Liver (tissue), 9 donors: ENCODE results near the gene PCDHGA3. TPM values are rescaled to one million over a fixed set of nuclear protein-coding genes. Genes with fewer than 3 reads are reported as not detected.

Experiments used
- DNase-seq: peaks from one replicate; pipeline ENCODE4 v3.0.0-alpha.2; 2017; ENCODE audit warnings: low spot score
- H3K27ac ChIP-seq, 2 donors: one replicate each; pipeline ENCODE4 v1.7.0; 2013; ENCODE audit warnings: inconsistent platforms in 2 of 2, low read length in 2 of 2, control low read depth in 1 of 2, low read depth in 1 of 2, mild to moderate bottlenecking in 1 of 2
- H3K27me3 ChIP-seq, 4 donors: one replicate each; pipeline versions ENCODE4 v1.6.1 to v1.7.0; 2013; ENCODE audit warnings: low read length in 3 of 4, inconsistent platforms in 1 of 4, mild to moderate bottlenecking in 1 of 4, moderate library complexity in 1 of 4; ENCODE audit not compliant: control insufficient read depth in 4 of 4, insufficient read depth in 4 of 4
- H3K36me3 ChIP-seq, 4 donors: one replicate each; pipeline versions ENCODE4 v1.6.1 to v1.7.0; 2013; ENCODE audit warnings: low read length in 3 of 4, mild to moderate bottlenecking in 3 of 4, low read depth in 1 of 4, moderate library complexity in 1 of 4; ENCODE audit not compliant: control insufficient read depth in 4 of 4, insufficient read depth in 3 of 4
- H3K4me1 ChIP-seq, 4 donors: one replicate each; pipeline versions ENCODE4 v1.6.1 to v1.7.0; 2013; ENCODE audit warnings: low read length in 3 of 4, mild to moderate bottlenecking in 3 of 4, moderate library complexity in 1 of 4; ENCODE audit not compliant: control insufficient read depth in 4 of 4, insufficient read depth in 4 of 4
- H3K4me3 ChIP-seq, 3 donors: one replicate each; pipeline versions ENCODE4 v1.6.1 to v1.7.0; 2013; ENCODE audit warnings: low read length in 3 of 3, control low read depth in 1 of 3, low read depth in 1 of 3, mild to moderate bottlenecking in 1 of 3
- H3K9ac ChIP-seq, 2 donors: one replicate each; pipeline ENCODE4 v1.7.0; 2013; ENCODE audit warnings: low read length in 2 of 2, mild to moderate bottlenecking in 2 of 2, moderate library complexity in 2 of 2, control low read depth in 1 of 2, low read depth in 1 of 2
- H3K9me3 ChIP-seq, 4 donors: one replicate each; pipeline versions ENCODE4 v1.6.1 to v1.7.0; 2013; ENCODE audit warnings: low read length in 3 of 4; ENCODE audit not compliant: control insufficient read depth in 4 of 4
- ATF3 ChIP-seq: IDR thresholded peaks from 2 replicates; pipeline ENCODE4 v1.6.1; 2016; ENCODE audit warnings: antibody characterized with exemption
- CTCF ChIP-seq: fragments of 150-350 bp; IDR thresholded peaks from 2 replicates; pipeline ENCODE4 v1.5.1; 2017; ENCODE audit warnings: improper control_type of control experiment, low read depth, low read length; ENCODE audit not compliant: missing input control
- HNF4A ChIP-seq, 2 donors: conservative IDR thresholded peaks; 2 replicates each; pipeline ENCODE4 v1.6.1; 2016; ENCODE audit warnings: antibody characterized with exemption in 2 of 2, mild to moderate bottlenecking in 2 of 2
- HNF4G ChIP-seq: IDR thresholded peaks from 2 replicates; pipeline ENCODE4 v1.6.1; 2016; ENCODE audit warnings: antibody characterized with exemption
- JUND ChIP-seq, 2 donors: IDR thresholded peaks; 2 replicates each; pipeline ENCODE4 v1.6.1; 2016; ENCODE audit warnings: antibody characterized with exemption in 2 of 2
- RAD21 ChIP-seq, 2 donors: IDR thresholded peaks; 2 replicates each; pipeline ENCODE4 v1.6.1; 2016; ENCODE audit warnings: antibody characterized with exemption in 2 of 2, mild to moderate bottlenecking in 2 of 2
- REST ChIP-seq: IDR thresholded peaks from 2 replicates; pipeline ENCODE4 v1.6.1; 2016; ENCODE audit warnings: antibody characterized with exemption, mild to moderate bottlenecking
- RXRA ChIP-seq, 2 donors: IDR thresholded peaks; 2 replicates each; pipeline ENCODE4 v1.6.1; 2017 to 2018; ENCODE audit warnings: antibody characterized with exemption in 2 of 2, mild to moderate bottlenecking in 1 of 2
- SP1 ChIP-seq: IDR thresholded peaks from 2 replicates; pipeline ENCODE4 v1.6.1; 2018; ENCODE audit warnings: antibody characterized with exemption, mild to moderate bottlenecking
- TAF1 ChIP-seq: conservative IDR thresholded peaks from 2 replicates; pipeline ENCODE4 v1.6.1; 2016; ENCODE audit warnings: antibody characterized with exemption, mild to moderate bottlenecking
- YY1 ChIP-seq: IDR thresholded peaks from 2 replicates; pipeline ENCODE4 v1.6.1; 2016; ENCODE audit warnings: antibody characterized with exemption, mild to moderate bottlenecking
- ZBTB33 ChIP-seq: IDR thresholded peaks from 2 replicates; pipeline ENCODE4 v1.6.1; 2016; ENCODE audit warnings: antibody characterized with exemption
- WGBS: extraction: QIAGEN DNeasy Blood & Tissue Kit; methylation state at CpG from one replicate; pipeline ENCODE4 v1.1.7; 2013; 5-methylcytosine and 5-hydroxymethylcytosine counted together
- polyA plus RNA-seq, 2 donors: library from polyadenylated mRNA; stranded (reverse) in 1 of 2; unstranded in 1 of 2; fragments of 200-250 nt in 1 of 2; fragments of >200 nt in 1 of 2; fragmentation: Nextera tagmentation in 1 of 2; extraction: Ambion mirVana in 1 of 2; gene quantifications; one replicate each; pipeline versions ENCODE4 v1.2.1 to v1.2.3, GENCODE V29; 2013 to 2015
- total RNA-seq, 2 donors: library from RNA; depleted of rRNA; stranded (reverse); fragments of >200 nt; gene quantifications; one replicate each; pipeline ENCODE4 v1.2.3, GENCODE V29; 2014
- donor health status: healthy.
- donor health status: healthy.
- donor health status: healthy.
- donor health status: healthy.
- donor health status: healthy.

The PCDHGA3 gene
- total and polyA plus RNA-seq, 4 donors = 0.09 to 0.59 (median 0.29) TPM

- DNase-seq = no peak
- H3K36me3 ChIP-seq = no peaks in the 10 kb centered on the region
- H3K4me1 ChIP-seq = no peaks in the 10 kb centered on the region
- TF ChIP-seq RAD21 (IDR thresholded peaks at IDR 0.05) (peak in 1 of 2 donors; percentile 17), HNF4A (conservative IDR thresholded peaks at IDR 0.05) (no peak), JUND (IDR thresholded peaks at IDR 0.05) (no peak), RXRA (IDR thresholded peaks at IDR 0.05) (no peak), REST (no peak), TAF1 (no peak), ZBTB33 (no peak)
- H3K4me3 ChIP-seq = peak within 1 kb of the TSS; percentile 19 to 42 (median 37)
- WGBS = 16% methylated on average over 24 of the region's 24 CpGs
- no peak within 1 kb of the TSS for H3K9ac ChIP-seq
- peaks cover 38 to 85% (median 61%) of the 10 kb centered on the region in 4 donors for H3K9me3 ChIP-seq
- H3K27ac ChIP-seq = no peak within 1 kb of the TSS
- H3K27me3 ChIP-seq = peaks cover 0 to 1% (median 0%) of the 10 kb centered on the region in 4 donors
Measured at GRCh38 chr5:141359790-141360426, 16.3 kb downstream of the PCDHGA3 start, which contains the start of gene PCDHGB2. Gene PCDHGB2 (plus strand): TSS chr5:141359994. CDS start chr5:141360136, 142 bp downstream.

- peaks cover 0 to 2% (median 0%) of the 10 kb centered on the region in 4 donors for H3K27me3 ChIP-seq
- H3K4me3 ChIP-seq = peak overlapping the region in 2 of 3 donors; percentile 37 to 42
- no peaks in the 10 kb centered on the region for H3K4me1 ChIP-seq
- H3K9ac ChIP-seq = no peak overlapping the region
- H3K27ac ChIP-seq = no peak overlapping the region
- no peak for DNase-seq
- TF ChIP-seq SP1 (no peak), HNF4A (conservative IDR thresholded peaks at IDR 0.05) (no peak), ATF3 (no peak), HNF4G (no peak), REST (no peak), CTCF (no peak), ZBTB33 (no peak), JUND (IDR thresholded peaks at IDR 0.05) (no peak), YY1 (no peak), TAF1 (no peak)
- H3K9me3 ChIP-seq = peaks cover 39 to 88% (median 67%) of the 10 kb centered on the region in 4 donors
- 29% methylated on average over 15 of the region's 15 CpGs for WGBS
- H3K36me3 ChIP-seq = no peaks in the 10 kb centered on the region
Measured at GRCh38 chr5:141360685-141361084, 17.1 kb downstream of the PCDHGA3 start.
